Activated CD4-positive, CD25-positive, alpha-beta regulatory T cell treated with anti-CD3 and anti-CD28 coated beads, Interleukin-2, amount 50 U/mL, for 16 hours (primary cell): ENCODE data around the gene CGREF1.
"Not testable (repeated sequence)": the region's sequence is repeated elsewhere in the genome, so short reads cannot be mapped to it uniquely, and the experiment has no call there.

ENCODE experiments used
- DNase-seq: peaks from one replicate; pipeline ENCODE4 v3.0.0-alpha.2; 2020; ENCODE audit warnings: low read depth, low spot score

The CGREF1 gene

DNA sequence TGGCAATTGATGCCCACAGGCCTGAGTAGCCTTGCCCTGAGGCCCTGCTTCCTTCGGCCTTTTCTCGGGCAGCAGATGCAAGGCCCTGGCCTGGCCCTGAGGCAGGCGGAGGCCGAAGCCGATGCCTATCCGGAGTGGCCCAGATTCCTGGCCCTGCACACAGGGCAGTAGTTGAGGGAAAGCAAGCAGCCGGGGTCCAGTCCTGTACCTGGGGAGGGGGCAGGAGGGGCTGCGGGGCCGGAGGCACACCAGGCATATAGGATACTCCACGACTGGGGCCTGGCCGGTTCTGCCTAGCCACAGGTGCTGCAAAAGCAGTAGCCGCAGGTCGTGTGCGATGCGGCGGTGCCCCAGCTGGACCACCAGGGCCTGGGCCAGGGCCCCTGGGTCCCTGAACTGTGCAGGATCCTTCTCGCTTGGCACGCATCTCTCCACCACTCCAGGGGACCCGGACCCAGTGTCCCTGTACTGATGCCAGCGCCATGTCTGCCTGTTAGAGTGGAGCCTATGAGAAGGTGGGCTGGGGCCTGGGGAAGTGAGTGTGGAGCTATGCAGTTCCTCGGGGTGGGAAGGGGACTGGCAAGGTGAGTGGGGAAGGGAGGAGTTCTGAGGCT is 18.5 kb upstream of the CGREF1 start:
- no peak for DNase-seq

DNA sequence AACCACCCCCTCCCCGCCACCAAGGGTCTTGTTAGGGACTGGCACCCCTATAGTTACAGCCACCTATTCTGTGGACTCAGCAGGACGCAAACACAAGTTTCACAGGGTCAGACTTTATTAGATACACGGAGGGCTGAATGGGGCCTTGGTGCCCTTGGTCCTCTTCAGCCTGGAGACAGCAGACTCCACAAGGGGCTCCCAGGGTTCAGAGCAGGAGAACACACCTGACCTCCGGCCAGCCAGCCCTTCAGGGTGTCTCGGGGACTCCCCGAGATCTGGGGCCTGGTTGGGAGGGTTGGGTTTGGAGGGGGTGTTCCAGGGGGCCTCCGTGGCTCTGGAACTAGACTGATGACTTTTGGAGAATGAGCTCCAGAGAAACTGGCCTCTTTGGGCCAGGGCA is 17.8 kb upstream of the CGREF1 start:
- DNase-seq = no peak

DNA sequence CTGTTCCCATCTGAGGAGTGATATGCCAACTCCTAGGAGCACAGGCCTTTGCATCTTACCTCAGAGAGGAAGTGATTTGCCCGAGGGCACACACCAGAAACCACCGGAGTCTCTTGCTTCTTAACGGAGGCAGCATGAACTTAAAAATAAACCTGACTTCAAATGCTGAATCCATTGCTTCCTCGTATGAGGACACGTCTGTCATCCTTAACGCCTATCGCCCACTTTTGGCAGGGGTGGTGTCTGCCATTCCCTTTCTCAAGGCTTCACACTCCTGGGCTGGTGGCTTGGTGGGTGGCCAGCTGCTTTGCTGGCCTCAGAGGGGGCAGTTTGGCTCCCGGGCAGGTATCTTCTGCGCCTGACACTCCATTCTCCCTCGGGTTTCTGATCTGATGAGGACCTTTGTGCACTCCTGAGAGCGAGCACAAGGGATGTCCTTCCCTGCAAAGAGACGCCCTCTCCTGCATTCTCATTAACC is 16.6 kb upstream of the CGREF1 start:
- no peak for DNase-seq

DNA sequence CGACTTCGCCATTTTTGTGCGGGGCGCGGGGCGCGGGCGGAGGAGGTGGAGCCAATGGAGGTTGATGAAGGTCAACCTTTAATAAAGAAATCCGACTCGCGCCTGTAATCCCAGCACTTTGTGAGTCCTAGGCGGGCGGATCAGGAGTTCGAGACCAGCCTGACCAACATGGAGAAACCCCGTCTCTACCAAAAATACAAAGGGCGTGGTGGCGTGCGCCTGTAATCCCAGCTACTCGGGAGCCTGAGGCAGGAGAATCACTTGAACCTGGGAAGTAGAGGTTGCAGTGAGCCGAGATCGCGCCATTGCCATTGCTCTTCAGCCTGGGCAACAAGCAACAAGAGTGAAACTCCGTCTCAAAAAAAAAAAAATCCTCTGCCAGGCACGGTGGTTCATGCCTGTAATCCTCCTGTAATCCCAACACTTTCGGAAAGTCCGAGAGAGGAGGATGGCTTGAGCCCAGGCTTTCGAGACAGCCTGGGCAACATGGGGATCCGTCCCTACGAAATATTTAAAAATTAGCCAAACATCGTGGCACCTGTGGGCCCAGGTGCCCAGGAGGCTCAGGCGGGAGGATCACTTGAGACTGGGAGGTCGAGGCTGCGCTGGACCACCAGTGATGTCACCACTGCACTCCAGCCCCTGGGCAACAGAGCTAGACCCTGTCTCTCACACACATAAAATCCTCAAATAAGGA is 16.0 kb upstream of the CGREF1 start:
- no peak for DNase-seq

DNA sequence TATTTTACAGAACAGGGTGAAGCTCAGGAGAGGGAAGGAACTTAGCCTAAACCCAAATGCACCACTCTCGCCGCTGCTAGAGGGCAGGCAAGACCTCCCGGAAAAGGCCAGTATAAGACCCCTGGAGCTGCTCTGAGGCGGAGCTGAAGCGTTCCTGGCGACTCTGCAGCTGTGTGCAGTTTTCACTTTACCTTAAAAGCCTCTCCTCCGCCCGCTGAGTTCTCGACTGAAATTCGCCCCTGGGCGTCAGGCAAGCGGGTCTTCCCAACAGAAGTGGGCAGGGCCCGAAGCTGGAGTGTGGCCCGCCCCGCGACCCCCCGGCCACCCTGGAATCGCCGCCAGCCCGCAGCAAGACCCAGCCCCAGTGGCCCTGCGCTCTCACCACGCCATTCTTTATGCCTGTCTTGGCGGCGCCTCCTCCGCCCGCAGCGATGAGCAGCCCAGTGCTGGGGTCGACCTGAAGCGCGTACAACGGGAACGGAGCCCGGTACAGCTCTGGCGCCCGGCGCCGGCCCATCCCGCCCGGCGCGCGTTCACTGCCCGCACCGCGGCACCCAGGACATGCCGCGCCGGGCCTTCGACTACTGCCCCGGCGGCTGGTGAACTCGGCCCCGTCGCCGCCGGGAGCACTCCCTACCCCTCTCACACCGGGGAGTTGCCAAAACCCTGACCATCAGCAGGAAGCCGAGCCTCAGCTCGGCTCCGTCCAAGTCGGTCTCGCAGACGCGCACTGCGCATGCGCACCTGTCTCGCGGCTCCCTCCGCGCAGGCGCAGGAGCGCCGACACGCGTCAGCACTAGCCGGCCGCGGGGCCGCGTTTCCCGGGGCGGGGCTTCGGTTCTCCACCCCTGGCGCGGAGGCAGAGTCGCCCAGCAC is 15.2 kb upstream of the CGREF1 start, which contains the start of gene PREB:
PREB (minus strand) TSS at position 732 of the 876 bp plus-strand sequence; CDS start at position 517, 215 bp downstream.
- DNase-seq = peak; percentile 96

DNA sequence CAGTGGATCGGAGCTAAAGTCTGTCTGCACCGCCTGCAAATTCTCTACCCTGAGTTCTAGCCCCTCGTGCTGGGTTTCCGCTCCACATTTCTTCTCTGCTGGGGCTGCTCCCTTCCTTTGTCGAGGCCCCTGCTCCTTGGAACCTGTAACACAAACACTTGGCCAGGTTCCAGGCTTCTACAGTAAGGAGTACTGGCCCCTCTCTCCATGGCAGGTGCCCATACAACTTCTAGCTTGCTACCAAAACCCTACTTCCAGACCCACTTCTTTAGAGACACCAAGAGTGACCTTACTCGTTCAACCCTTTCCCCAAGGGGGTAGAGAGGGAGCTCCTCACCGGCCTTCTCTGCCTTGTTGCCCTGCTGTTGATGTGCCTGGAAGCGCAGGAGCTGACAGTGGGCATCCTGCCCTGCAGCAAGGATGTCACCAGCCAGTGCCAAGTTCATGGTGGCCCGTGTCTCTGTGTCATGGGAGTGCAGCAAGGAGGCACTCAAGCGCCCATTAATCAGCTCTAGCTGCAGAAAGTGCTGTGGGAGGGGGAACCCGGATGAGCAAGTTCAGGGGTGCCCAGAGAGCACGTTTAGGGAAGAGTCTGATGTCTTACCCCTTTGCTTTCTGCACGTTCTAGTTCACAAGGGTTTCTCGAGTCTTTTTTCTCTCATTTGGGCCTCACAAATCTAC is 14.4 kb upstream of the CGREF1 start:
- DNase-seq = no peak

DNA sequence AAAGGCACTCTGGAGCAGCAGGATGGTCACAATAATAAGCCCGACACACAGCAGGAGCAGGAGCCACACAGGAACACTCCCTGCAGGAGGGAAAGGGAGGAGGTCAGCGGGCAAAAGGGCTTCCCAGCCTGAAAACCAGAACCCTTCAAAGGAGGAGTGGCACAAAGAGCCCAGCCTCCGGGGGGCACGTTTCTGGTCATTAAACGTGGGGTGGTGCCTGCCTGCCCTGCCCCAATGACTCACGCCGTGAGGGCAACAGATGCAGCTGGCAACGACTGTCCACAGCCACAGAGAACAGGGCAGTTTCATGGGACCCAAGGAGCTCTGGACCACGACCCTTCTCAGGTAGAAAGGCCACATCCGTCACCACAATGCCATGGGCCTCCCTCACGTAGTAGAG is 12.5 kb upstream of the CGREF1 start:
- DNase-seq = no peak

DNA sequence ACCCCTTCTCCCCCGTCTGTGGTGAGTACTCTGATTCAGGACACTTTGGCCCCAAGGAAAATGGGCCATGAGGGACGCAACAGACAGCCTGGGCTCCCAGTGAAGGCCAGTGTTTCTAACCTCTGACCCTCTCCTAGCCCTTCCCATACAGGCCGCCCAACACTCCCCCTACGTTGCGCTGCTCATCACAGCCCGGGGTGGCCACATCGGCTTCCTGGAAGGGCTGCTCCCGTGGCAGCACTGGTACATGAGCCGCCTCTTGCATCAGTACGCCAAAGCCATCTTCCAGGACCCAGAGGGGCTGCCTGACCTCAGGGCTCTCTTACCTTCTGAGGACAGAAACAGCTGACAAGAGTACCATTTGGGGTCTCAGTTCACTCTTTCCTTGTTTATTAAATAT is 11.5 kb upstream of the CGREF1 start:
- no peak for DNase-seq

DNA sequence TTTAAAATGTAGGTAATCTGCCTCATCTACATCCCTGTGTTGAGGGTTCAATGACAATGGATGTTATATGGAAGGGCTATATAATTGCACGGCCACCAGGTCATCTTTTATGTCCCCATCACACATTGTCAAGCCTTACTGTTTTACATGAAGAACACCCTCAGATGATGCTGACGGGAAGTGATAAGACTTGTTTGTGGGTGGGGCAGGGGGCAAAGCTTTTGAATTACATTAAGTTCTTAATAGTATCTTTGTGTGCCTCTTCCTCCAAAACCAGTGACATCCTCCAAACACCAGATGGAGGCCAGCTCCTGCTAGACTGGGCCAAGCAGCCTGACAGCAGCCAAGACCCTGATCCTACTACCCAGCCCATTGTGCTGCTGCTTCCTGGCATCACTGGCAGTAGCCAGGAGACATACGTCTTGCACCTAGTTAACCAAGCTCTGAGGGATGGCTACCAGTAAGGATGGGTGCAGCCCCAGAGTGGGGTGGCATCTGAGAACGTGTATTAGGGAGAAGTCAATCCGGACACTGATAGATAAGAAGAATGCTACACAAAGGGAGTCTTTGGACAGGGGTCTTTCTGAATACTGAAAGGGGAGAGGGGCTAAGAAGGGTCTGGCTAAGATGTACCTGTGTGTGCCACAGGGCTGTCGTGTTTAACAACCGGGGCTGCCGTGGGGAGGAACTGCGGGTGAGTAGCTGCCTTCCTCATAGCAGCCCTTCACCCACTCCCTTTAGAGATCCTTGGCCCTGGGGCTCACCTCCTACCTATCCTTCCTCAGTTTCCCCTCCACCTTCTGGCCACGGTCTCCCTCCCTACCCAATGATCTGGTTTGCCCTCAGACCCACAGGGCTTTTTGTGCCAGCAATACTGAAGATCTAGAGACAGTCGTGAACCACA is 10.0 kb upstream of the CGREF1 start:
- DNase-seq = no peak

DNA sequence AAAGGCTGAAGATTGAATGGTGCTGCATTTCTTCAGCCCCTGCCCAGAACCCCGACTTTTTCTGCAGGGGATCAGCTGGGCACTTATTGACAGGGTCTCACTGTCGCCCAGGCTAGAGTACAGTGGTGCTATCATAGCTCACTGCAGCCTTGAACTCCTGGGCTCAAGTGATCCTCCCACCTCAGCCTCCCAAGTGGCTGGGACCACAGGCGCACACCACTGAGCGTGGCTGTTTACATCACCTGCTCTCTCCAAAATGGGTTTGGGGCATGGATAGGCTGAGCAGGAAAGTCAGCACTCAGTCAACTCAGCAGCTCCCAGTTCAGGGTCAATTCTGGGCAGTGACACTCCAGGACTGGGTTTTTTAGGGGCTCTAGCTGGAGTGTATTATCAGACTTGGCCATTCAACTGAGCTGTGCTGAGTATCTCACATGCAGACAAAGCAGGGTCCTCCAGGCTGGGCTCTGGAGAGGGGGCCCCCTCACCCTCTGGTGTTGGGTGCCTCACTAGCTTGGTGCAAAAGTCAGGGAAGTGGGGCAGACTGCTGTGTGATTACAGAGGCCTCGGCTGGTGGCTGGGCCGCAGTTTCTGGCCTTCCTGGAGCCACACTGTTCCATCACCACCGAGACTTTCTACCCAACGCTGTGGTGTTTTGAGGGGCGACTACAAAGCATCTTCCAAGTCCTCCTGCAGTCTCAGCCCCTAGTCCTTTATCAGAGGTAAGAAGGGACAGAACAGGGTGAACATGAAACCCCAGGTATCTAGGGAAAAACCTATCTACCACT is 9.1 kb upstream of the CGREF1 start:
- DNase-seq = no peak

DNA sequence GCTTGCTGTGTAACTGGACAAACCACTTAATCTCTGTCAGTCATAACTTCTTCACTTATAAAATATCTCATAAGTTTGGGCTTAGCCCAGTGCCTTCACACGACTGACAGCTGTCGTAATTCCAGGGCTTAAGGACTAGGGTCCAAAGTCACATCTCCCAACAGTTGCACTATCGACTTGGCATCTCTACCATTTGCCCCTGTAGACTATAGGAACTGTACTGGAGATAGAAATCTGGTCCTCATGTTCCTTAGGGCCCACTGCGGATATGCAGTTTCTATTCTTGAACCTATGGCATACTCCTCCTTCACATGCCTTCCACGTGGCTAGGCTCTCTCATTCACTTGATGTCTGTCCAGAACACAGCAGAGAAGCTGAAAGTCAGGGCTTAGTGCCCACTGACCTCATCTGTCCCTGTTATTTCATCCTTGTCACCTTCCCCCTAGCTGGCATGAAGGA is 7.4 kb upstream of the CGREF1 start:
- DNase-seq = no peak

DNA sequence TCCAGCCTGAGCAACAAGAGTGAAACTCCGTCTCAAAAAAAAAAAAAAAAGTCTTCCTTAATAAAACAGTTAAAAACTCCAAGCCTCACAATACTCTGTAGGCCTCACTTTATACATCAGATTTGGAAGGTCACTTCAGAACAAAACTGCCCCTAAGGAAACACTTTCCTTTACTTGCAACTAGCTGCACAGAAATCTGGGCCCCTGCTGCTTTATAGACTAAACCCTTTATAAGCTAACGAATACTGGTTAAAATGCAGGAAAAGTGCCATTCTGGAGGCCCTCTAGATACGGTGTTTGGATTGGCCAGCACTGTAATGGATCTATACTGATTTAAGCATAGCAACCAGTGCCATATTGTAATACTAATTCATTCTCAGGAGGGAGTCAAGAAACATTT is 6.2 kb upstream of the CGREF1 start:
- no peak for DNase-seq

DNA sequence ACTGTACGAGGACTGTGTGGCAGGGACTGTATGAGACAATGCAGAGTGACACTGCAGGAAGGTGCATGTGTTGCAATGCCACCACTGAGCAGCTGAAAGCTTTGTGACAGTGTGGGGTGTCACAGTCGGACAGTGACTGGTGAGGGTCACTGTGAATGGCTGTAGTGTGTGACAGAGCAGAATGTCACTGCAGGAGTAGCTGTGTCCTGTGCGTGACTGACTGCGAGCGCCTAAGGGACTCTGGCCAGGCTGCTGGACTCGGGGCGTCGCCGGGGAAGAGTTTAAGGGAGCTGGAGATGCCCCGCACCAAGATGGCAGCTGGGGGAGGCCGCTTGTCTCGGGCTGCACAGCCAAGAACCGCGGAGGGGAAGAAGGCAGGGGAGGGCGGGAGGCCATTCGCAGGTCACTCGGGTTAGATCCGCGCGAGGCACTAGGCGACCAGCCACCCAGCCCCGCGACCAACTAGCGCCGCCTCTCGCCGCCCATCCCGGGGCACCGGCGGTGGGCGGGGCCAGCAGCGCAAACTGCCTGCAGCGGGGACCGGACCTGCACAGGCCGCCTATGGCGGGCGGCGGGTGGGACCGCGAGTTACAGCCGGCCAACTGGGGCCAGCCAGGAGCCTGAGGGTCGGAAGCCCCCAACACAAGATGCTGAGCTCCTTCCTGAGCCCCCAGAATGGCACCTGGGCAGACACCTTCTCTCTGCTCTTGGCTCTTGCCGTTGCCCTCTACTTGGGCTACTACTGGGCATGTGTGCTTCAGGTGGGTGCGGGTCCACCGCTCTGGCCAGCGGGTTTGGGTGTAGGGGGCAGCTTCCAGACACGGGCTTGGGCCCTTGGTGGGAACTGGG is 4.6 kb upstream of the CGREF1 start, which contains the start of gene ABHD1:
ABHD1 (plus strand) TSS at position 514 of the 849 bp plus-strand sequence; CDS start at position 648, 134 bp downstream.
- DNase-seq = peak; percentile 34

DNA sequence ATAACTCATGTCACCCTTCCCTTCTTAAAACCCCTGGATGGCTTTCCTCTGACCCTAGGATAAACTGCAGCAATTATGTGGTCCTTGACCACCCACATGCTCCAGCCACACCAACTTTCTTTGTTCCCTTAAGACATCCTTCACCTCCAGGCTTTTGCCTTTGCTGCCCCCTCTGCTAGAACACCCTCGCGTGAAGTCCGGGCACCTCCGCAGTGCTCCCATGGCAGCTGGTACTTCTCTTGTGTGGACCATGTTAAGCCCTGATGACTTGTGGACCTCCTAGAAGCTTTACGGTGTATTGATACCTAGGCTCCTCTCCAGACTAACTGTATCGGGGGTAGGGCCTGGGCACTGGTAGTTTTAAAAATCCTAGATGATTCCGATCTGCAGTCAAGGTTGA is 3.9 kb upstream of the CGREF1 start:
- DNase-seq = no peak

DNA sequence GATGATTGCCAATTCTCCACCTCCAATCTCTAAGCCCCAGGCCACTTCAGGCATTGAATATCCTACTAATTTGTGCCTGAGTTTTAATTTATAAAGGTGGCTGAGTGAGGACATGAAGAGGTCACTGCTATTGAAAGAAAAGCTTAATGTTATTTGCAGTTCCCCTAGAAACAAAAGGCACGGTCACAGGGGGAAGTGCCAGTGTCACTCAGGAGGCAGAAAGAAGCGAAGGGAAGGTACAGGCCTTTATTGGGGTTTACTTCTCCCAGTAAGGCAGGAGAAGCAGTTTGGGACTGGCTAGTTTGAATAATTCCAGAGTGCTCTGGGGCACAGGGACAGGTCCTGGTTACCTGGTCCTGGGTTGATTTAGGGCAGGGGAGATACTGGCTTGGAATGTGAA is 3.0 kb upstream of the CGREF1 start:
- DNase-seq = no peak

DNA sequence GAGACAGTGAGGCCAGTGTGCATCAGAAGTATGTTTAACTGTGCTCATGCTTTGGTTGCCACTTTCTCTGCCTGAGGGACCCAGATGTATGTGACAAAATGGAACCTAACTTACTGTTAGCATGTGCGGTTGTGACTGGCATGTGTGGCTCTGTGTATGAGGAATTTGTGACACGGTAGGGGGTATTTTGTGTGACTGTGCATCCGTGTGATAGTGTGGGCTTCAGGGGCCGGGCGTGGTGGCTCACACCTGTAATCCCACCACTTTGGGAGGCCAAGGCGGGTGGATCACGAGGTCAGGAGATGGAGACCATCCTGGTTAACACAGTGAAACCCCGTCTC is 372 bp upstream of the CGREF1 start:
- DNase-seq = not testable (repeated sequence)

DNA sequence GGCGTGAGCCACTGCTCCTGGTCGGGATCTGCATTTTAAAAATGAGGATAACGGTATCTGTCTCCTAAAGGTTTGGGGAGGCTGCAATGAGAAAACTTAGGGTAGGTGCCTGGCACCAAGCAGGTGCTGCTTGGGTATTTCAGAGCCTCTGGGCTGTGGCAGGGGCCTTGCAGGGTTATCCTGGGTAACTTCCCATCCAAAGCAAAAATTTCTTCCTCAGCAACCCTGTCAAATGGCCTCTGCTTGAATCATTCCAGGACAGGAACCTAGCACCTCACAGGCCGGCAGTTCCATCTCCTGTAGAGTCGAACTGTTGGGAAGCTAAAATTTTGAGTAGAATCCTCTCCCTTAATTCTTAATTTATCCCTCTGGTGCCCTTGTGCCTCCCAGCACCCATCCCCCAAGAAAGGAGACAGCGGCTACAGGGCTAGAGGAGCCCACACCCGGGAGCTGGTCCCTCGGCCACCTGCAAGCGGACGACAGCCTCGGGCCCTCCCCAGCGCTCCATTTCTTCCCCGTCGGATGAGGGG is 868 bp downstream of the CGREF1 start:
- DNase-seq = no peak

DNA sequence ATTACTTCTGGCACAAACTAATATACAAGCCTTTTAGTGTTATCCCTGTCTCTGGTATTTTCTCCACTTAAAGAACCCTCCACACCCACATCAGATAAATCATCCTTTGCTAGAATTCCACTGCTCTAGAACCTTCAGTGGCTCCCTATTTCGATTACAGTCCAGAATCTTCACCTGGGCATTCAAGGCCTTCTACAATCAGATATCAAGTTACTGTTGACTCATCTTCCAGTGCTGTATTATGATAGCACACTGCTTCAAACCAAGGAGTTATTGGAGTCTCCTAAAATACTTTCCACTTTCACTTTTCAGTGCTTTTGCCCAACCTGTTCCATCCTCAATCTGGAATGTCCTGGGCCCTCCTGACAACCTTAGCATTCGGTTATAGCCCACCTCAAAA is 3.4 kb downstream of the CGREF1 start:
- DNase-seq = no peak
